HCEC 1CT (cell line): ENCODE results near the gene PCMT1.
"Not testable (repeated sequence)": the region's sequence is repeated elsewhere in the genome, so short reads cannot be mapped to it uniquely, and the experiment has no call there.

ENCODE experiments used
- DNase-seq: peaks from one replicate; pipeline ENCODE4 v3.0.0-alpha.2; 2017

The PCMT1 gene

GRCh38 chr6:149749594-149750135 is at the start of gene PCMT1:
Gene PCMT1 (plus strand): TSS chr6:149749741. CDS start chr6:149749902, 161 bp downstream.
- DNase-seq, result peak; percentile 89

DNA sequence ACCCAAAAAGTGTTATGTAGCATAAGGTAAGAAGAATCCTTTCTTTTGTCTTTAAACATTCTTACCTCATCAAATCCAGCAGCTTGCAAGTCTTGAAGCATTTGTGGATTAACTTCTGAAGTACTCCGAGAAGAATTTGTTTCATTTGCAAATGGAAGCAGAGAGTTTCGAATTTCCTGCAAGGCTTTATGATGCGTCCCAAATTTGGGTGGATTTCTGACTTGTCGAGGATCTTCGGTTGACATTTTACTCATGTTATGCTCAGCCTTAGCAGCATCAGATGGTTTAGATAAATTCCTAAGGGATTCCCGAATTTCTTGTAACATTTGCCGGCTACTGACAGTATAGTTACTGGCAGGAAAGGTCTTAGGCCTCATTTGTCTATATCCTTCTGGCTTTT is 47.8 kb upstream of the PCMT1 start:
- DNase-seq, result no peak

DNA sequence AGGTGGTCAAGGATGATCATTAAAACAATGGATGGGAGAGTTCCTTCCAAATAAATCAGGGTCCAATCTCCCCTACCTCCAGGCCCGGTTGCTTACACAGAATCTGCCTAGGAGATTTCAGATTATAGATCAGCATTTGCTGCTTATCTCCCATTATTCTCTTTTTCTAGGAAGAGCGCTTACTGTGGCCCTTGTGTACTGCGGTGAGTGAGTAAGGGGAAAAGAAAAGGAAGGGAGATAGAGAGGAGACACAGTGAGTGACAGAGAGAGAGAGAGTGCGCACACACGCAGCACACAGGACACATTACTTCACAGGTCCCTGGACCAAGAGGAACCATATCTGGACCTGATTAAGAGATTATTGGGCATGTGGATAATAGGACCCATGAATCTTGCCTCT is 37.8 kb upstream of the PCMT1 start:
- no peak for DNase-seq

- no peak for DNase-seq
These were observed 35.1 kb upstream of the PCMT1 start for GRCh38 chr6:149714442-149714841.

GRCh38 chr6:149716181-149716963 is 33.2 kb upstream of the PCMT1 start:
- DNase-seq, result no peak

- no peak for DNase-seq
These were observed 32.3 kb upstream of the PCMT1 start for GRCh38 chr6:149717255-149717587.

- peak; percentile 82 for DNase-seq
These were observed 31.7 kb upstream of the PCMT1 start, which contains the start of gene LATS1 for GRCh38 chr6:149717588-149718458. Gene LATS1 (minus strand): TSS chr6:149718101. CDS start chr6:149702126, 15,975 bp downstream.

GRCh38 chr6:149719531-149719930 is 30.0 kb upstream of the PCMT1 start:
- no peak for DNase-seq

- no peak for DNase-seq
These were observed 26.3 kb upstream of the PCMT1 start for GRCh38 chr6:149723262-149723661.

DNA sequence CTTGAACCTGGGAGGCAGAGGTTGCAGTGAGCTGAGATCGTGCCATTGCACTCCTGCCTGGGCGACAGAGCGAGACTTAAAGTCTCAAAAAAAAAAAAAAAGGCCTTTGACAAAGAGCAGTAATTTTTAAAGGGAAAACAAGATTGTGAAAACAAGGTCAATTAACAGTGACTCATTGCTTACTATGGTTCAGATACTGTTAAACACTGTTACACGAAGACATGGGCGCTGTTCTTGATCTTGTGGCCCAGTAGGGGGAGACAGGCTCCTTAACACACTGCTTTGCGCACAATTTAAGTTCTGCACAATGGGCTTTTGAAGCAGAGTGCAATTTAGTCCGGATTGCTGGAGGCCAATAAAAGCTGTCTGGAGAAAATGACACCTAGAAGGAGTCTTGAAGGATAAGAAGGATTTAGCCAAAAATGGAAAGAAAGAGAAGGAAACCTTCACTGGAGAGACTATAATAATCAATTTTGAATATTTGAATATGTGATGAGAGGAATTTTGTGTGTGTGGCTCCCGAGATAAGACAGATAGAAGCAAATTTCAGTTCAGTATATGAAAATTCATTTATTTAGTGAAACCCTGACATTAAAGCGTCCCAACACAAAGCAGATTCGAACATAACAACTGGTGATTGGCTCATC is 25.6 kb upstream of the PCMT1 start:
- DNase-seq, result peak; percentile 82

GRCh38 chr6:149725785-149726184 is 23.8 kb upstream of the PCMT1 start:
- no peak for DNase-seq

- no peak for DNase-seq
These were observed 21.6 kb upstream of the PCMT1 start for GRCh38 chr6:149727793-149728498.

DNA sequence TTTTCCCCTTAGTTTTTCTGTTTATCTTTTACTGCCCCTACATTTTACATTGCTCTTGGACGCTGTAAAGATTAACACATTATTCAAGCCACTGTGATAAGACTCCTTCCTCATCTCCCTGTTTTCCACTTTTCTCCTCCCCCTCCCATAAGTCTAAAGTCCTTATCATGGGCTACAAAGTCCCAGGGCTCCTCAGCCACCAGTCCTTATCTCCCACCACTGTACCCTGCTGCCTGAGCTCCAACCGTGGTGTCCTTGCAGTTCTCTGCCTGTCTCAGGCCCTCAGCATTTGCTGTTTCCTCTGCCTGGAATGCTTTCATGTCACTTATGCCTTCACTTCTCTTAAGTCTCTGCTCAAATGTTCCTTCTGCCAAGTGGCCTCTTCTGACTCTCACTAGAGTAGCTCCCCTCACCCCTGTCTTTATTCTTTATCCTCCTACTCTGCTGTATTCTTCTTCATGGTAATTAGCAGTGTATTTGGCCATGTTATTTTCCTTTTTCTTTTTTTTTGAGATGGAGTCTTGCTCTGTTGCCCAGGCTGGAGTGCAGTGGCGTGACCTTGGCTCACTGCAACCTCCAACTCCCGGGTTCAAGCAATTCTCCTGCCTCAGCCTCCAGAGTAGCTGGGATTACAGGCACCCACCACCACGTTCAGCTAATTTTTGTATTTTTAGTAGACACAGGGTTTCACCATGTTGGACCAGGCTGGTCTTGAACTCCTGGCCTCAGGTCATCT is 20.9 kb upstream of the PCMT1 start:
- DNase-seq, result no peak

- DNase-seq, result no peak
These were observed 19.7 kb upstream of the PCMT1 start for GRCh38 chr6:149729824-149730223.

DNA sequence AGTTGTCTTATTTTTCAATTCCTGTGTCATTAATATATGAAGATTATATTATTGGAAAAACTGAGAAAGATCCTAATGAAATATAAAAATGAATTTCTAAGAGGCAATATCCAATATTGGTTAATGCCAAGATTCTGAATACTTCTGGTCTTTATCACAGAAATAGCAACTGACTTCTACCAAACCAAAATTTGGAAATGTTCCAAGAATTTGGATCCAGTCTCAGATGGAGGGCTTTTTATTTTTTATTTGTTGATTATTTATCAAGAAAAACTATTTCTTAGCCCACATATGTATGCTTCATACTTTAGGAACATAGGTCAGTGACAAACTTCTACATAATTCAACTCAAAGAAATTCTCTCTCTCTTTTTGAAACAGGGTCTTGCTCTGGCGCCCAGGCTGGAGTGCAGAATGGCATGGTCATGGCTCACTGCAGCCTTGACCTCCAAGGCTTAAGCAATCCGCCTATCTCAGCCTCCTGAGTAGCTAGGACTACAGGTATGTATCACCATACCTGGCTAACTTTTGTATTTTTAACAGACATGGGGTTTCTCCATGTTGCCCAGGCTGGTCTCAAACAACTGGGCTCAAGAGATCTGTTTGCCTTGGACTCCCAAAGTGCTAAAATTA is 16.3 kb upstream of the PCMT1 start:
- no peak for DNase-seq

DNA sequence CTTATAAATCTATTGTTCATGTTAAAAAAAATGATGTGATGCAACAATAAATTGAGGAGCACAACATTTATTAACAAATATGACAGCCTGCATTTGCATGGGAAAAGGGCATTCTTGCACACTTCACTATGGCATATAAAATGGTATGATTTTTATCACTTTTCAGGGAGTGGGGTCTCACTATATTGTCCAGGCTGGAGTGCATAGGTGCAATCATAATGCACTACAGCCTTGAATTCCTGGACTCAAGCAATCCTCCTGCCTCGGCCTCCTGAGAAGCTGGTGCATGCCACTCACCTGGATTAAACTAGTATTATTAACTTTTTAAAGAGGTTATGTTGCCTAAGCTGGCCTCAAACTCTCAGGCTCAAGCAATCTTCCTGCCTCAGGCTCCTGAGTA is 14.6 kb upstream of the PCMT1 start:
- no peak for DNase-seq

DNA sequence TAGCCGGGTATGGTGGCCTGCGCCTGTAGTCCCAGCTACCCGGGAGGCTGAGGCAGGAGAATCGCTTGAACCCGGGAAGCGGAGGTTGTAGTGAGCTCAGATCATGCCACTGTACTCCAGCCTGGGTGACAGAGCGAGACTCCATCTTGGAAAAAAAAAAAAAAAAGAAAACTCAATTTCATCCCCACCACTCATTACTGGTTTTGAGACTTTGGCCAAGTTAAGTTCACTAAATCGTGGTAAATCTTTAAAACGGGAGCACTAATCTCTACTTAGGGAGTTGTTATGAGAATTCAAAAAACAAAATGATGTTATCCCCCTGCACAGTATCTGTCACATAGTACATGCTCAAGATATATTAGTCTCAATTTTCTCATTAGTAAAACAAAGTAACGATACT is 4.3 kb upstream of the PCMT1 start:
- not testable (repeated sequence) for DNase-seq

DNA sequence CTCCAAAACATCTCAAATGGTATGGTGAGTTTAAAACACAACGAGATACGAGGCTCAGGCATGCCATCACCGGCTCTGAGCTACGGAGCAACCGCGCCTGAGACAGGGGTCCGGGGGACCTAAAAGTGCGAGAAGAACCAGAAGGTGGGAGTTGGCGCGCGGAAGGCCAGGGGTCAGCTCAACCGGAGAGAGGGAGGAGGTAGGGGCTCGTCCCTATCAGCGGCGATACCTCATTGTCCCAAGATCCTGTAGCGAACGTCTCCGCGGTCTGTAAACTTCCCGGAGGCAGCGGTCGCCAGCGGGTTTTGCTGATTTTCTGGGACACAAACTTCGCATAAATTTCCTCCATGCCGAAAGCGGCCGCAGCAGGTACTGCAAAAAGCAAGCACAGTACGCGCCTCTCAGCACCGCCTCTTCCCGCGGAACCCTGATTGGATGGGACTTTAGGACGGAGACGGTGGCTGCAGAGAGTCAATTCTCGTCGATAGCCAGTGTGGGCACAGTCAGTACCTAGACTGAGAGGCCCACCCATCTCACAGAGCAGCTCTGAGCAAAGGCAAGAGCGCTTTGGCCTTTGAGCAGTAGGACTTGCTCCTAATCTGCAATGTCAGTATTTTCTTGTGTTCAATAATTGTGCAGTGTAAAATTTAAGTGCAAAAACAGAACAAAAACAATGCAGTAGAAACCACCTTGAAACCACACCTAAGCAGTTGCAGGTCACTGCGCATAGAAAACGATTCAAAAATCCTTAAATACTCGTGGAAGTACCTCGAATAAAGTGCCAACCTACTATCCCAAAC is 3.2 kb upstream of the PCMT1 start, which contains the start of gene NUP43:
Gene NUP43, minus strand, starts transcription at position 383 of the 800 bp plus-strand sequence. Its CDS starts 34 bp downstream, at position 349.
- peak; percentile 95 for DNase-seq

DNA sequence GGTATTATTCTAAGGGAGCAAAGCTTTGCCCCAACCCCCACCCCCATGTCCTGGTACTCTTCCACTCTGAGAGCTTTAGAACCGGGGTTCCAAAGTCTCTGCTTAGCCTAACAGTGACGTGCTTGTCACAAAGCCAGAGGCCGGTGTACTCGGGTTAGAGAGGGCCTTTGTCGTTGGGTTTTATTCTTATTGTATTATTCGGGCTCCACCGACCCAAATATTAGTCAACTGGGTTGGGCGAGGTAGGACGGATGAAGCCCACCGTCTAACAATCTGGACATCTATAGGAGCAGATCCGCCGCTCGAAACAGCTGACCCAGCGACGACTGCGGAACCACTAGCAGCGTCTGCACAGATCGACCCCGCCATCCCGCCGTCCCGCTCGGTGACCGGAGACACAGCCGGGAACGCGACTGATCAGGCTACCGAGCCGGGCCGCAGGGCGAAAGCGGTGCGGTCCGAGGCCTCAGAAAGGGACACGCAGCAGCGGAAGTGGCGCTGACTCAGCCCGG is 403 bp upstream of the PCMT1 start:
- DNase-seq, result not testable (repeated sequence)

- peak; percentile 32 for DNase-seq
These were observed 632 bp downstream of the PCMT1 start for GRCh38 chr6:149750136-149750609.
